Stomach (tissue), 4 donors: Measurements from ENCODE around the gene IL6ST.

Source experiments
- CTCF ChIP-seq, 7 experiments: fragments of 450-650 bp in 4 of 7; fragments of 200-600 bp in 3 of 7; sonication (generic) in 3 of 7; IDR thresholded peaks; one replicate each; pipeline ENCODE4 v1.5.1; 2016 to 2019; ENCODE audit warnings: antibody characterized with exemption in 7 of 7, control low read depth in 2 of 7, mild to moderate bottlenecking in 1 of 7
- EP300 ChIP-seq: sonication (generic); formaldehyde crosslinking; IDR thresholded peaks from one replicate; pipeline ENCODE4 v1.6.1; 2017; ENCODE audit warnings: antibody characterized with exemption
- POLR2A ChIP-seq, 4 donors: fragments of 450-650 bp; IDR thresholded peaks; one replicate each; pipeline ENCODE4 v1.6.1; 2016; ENCODE audit warnings: antibody characterized with exemption in 4 of 4, control low read depth in 2 of 4, mild to moderate bottlenecking in 1 of 4, moderate library complexity in 1 of 4

GRCh38 chr5:55903121-55903701 lies 91.6 kb downstream of the IL6ST start:
- no peak for TF ChIP-seq EP300
- no peak for TF ChIP-seq CTCF (IDR thresholded peaks at IDR 0.05)
- no peak for TF ChIP-seq POLR2A (IDR thresholded peaks at IDR 0.05)
